ENCODE data around the gene DHFR.

GRCh38 chr5:80703747-80704146 lies 49.0 kb upstream of the DHFR start:
- TF ChIP-seq CTCF (IDR thresholded peaks at IDR 0.05) (no peak), POLR2A (IDR thresholded peaks at IDR 0.05) (no peak), POLR2AphosphoS5 (IDR thresholded peaks at IDR 0.05) (no peak), EP300 (IDR thresholded peaks at IDR 0.05) (no peak)
